A673 (cell line): ENCODE results near the gene KISS1. TPM values are rescaled to one million over a fixed set of nuclear protein-coding genes. Genes with fewer than 3 reads are reported as not detected.
"Not testable (repeated sequence)": the region's sequence is repeated elsewhere in the genome, so short reads cannot be mapped to it uniquely, and the experiment has no call there.

Experiments used
- BruUV-seq: library from RNA; stranded (reverse); fragments of 400-500 nt; replicated peaks from 2 replicates; lab custom pipeline; 2021; lab: Mats Ljungman, UMichigan
- CTCF ChIA-PET: fragments of 300-600 bp; sonication (Branson Sonifier 250); formaldehyde crosslinking; loops from one replicate; lab custom pipeline; 2022; ENCODE audit warnings: antibody characterized with exemption; lab: Charles Lee
- POLR2A ChIA-PET: fragments of 300-600 bp; sonication (Branson Sonifier 250); formaldehyde crosslinking; loops from one replicate; lab custom pipeline; 2022; ENCODE audit warnings: antibody characterized with exemption; ENCODE audit not compliant: low non-redundant PET; lab: Charles Lee
- DNase-seq: peaks from one replicate; pipeline ENCODE4 v3.0.0-alpha.2; 2015; ENCODE audit warnings: low spot score
- H3K27ac ChIP-seq: fragments of 200-600 bp; sonication (generic); 2 replicates; pipeline ENCODE4 v1.5.1; 2016; ENCODE audit warnings: mixed run types, low read depth, mild to moderate bottlenecking, mixed read lengths, antibody characterized with exemption, low read length; ENCODE audit not compliant: poor library complexity, severe bottlenecking
- H3K27me3 ChIP-seq: fragments of 200-600 bp; sonication (generic); replicated peaks from 2 replicates; pipeline ENCODE4 v1.6.1; 2017; ENCODE audit warnings: mixed run types, low read depth, mild to moderate bottlenecking, mixed read lengths, antibody characterized with exemption, low read length; ENCODE audit not compliant: insufficient read depth, poor library complexity
- H3K36me3 ChIP-seq: fragments of 200-600 bp; sonication (generic); 2 replicates; pipeline ENCODE4 v1.6.1; 2016; ENCODE audit warnings: mixed run types, mild to moderate bottlenecking, mixed read lengths, antibody characterized with exemption, low read length; ENCODE audit not compliant: insufficient read depth, poor library complexity, severe bottlenecking
- H3K4me1 ChIP-seq: fragments of 200-600 bp; sonication (generic); 2 replicates; pipeline ENCODE4 v1.6.1; 2017; ENCODE audit warnings: mixed run types, mild to moderate bottlenecking, mixed read lengths, antibody characterized with exemption, low read length; ENCODE audit not compliant: insufficient read depth, poor library complexity, severe bottlenecking
- H3K4me3 ChIP-seq: fragments of 200-600 bp; sonication (generic); 2 replicates; pipeline ENCODE4 v1.5.1; 2016; ENCODE audit warnings: low read depth, mixed run types, mild to moderate bottlenecking, mixed read lengths, low read length; ENCODE audit not compliant: poor library complexity, severe bottlenecking
- H3K9me3 ChIP-seq: fragments of 200-600 bp; sonication (generic); 2 replicates; pipeline ENCODE4 v1.6.1; 2016; ENCODE audit warnings: mixed run types, low read depth, mild to moderate bottlenecking, mixed read lengths, antibody characterized with exemption, low read length; ENCODE audit not compliant: poor library complexity, severe bottlenecking
- EZH2 ChIP-seq: fragments of 200-600 bp; sonication (generic); IDR thresholded peaks from 2 replicates; pipeline ENCODE4 v1.6.1; 2017; ENCODE audit warnings: borderline replicate concordance, low read depth, mild to moderate bottlenecking, mixed read lengths, antibody characterized with exemption, low read length; ENCODE audit not compliant: poor library complexity, severe bottlenecking
- intact Hi-C: fragments of 100-400 bp; cut with micrococcal nuclease; formaldehyde crosslinking; loops from one replicate; pipeline ENCODE4 v1.10.0; 2022; ENCODE audit not compliant: unreplicated experiment
- total RNA-seq: library from RNA; stranded (reverse); gene quantifications from 2 replicates; pipeline ENCODE4 v1.2.3, GENCODE V29; 2021
- TF ChIP-seq, protein P1 (sequence below): fragments of 300-800, 200-600 bp; sonication (generic); conservative IDR thresholded peaks from 2 replicates; pipeline ENCODE4 v1.5.1; 2017; ENCODE audit warnings: low read depth, mild to moderate bottlenecking, antibody characterized with exemption, low read length, moderate library complexity, mixed read lengths

KISS1 gene
- total RNA-seq, 1 experiment from 2014 or later, result not detected

DNA sequence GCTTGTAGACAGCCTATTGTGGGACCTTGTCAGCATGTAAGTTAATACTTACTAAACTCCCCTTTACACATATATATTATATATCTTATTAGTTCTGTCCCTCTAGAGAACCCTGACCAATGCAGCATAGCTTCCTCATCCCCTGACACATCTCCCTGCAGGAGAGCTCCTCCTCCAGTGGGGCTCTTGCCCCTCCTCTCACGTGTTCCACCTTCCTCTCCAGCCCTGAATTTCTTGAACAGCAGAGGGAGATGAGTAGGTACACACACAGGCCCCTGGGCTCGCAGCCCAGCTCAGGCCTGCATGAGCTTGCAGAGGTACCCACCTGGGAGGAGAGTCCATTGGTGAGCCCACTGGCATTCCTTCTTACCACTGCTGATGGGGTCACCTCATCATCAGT lies 44.8 kb upstream of the KISS1 start:
- intact Hi-C loops, result no loop called here
- H3K4me3 ChIP-seq, result no peak overlapping the region
- no peaks in the 10 kb centered on the region for H3K36me3 ChIP-seq
- H3K27me3 ChIP-seq, result no peaks in the 10 kb centered on the region
- no peaks in the 10 kb centered on the region for H3K9me3 ChIP-seq
- POLR2A ChIA-PET, result no interaction called here
- no peaks in the 10 kb centered on the region for H3K4me1 ChIP-seq
- no peak for DNase-seq
- no peak overlapping the region for H3K27ac ChIP-seq
- TF ChIP-seq, protein P1, sequence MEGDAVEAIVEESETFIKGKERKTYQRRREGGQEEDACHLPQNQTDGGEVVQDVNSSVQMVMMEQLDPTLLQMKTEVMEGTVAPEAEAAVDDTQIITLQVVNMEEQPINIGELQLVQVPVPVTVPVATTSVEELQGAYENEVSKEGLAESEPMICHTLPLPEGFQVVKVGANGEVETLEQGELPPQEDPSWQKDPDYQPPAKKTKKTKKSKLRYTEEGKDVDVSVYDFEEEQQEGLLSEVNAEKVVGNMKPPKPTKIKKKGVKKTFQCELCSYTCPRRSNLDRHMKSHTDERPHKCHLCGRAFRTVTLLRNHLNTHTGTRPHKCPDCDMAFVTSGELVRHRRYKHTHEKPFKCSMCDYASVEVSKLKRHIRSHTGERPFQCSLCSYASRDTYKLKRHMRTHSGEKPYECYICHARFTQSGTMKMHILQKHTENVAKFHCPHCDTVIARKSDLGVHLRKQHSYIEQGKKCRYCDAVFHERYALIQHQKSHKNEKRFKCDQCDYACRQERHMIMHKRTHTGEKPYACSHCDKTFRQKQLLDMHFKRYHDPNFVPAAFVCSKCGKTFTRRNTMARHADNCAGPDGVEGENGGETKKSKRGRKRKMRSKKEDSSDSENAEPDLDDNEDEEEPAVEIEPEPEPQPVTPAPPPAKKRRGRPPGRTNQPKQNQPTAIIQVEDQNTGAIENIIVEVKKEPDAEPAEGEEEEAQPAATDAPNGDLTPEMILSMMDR, result no peak
- no peak for TF ChIP-seq EZH2
- CTCF ChIA-PET, result no interaction called here
- no TSS peak for BruUV-seq

DNA sequence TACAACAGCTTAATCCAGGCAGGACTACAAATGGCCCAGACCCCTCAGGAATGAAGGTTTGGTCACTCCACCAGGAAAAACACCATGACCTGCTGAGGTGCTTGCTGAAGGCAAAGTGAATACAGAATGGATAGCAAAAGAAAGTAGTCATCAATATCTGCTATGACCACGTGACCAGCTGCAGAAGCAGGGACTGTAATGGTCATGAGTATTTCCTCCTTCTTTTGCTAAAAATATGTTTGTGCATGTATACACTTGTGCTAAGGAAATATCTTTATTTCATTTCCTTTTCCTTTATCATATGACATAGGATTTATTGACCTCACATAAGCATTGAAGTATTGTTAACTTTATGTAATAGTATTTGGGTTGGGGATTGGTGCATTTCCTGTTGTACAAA lies 43.9 kb upstream of the KISS1 start:
- H3K4me1 ChIP-seq, result no peaks in the 10 kb centered on the region
- BruUV-seq, result no TSS peak
- no peak for DNase-seq
- H3K9me3 ChIP-seq, result no peaks in the 10 kb centered on the region
- intact Hi-C loops, result no loop called here
- ChIA-PET CTCF (no interaction called here), POLR2A (no interaction called here)
- H3K27ac ChIP-seq, result no peak overlapping the region
- H3K36me3 ChIP-seq, result no peaks in the 10 kb centered on the region
- TF ChIP-seq EZH2, result no peak
- TF ChIP-seq, protein P1, result no peak
- no peaks in the 10 kb centered on the region for H3K27me3 ChIP-seq
- H3K4me3 ChIP-seq, result no peak overlapping the region

DNA sequence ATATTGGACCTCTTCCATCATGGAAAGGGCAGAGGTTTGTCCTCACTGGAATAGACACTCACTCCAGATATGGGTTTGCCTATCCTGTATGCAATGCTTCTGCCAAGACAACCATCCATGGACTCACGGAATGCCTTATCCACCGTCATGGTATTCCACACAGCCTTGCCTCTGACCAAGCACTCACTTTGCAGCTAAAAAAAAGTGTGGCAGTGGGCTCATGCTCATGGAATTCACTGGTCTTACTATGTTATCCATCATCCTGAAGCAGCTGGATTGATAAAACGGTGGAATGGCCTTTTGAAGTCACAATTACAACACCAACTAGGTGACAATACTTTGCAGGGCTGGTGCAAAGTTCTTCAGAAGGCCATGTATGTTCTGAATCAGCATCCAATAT lies 43.1 kb upstream of the KISS1 start:
- CTCF ChIA-PET, H3K36me3 ChIP-seq, H3K9me3 ChIP-seq, DNase-seq, H3K27ac ChIP-seq, intact Hi-C loops, POLR2A ChIA-PET, H3K4me3 ChIP-seq, H3K4me1 ChIP-seq, H3K27me3 ChIP-seq, BruUV-seq: not testable (repeated sequence)

DNA sequence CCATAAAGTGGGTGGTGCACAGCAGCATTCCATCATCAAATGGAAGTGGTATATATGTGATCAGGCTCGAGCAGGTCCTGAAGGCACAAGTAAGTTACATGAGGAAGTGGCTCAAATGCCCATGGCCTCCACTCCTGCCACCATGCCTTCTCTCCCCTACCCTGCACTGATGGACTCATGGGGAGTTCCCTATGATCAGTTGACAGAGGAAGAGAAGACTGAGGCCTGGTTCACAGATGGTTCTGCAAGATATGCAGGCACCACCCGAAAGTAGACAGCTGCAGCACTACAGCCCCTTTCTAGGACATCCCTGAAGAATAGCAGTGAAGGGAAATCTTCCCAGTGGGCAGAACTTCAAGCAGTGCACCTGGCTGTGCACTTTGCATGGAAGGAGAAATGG lies 42.2 kb upstream of the KISS1 start:
- H3K4me1 ChIP-seq, CTCF ChIA-PET, H3K27ac ChIP-seq, H3K4me3 ChIP-seq, DNase-seq, POLR2A ChIA-PET, H3K9me3 ChIP-seq, H3K36me3 ChIP-seq, H3K27me3 ChIP-seq, intact Hi-C loops, BruUV-seq: not testable (repeated sequence)

DNA sequence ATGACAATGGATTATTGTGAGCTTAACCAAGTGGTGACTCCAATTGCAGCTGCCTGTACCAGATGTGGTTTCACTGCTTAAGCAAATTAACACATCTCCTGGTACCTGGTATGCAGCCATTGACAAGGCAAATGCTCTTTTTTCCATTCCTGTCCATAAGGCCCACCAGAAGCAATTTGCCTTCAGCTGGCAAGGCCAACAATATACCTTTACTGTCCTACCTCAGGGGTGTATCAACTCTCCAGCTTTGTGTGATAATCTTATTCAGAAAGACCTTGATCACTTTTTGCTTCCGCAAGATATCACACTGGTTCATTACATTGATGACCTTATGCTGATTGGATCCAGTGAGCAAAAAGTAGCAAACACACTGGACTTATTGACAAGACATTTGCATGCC lies 41.2 kb upstream of the KISS1 start:
- H3K9me3 ChIP-seq, H3K4me3 ChIP-seq, BruUV-seq, H3K36me3 ChIP-seq, POLR2A ChIA-PET, intact Hi-C loops, H3K4me1 ChIP-seq, H3K27ac ChIP-seq, H3K27me3 ChIP-seq, CTCF ChIA-PET, DNase-seq: not testable (repeated sequence)
